CD14-positive monocyte (primary cell): Measurements from ENCODE around the gene DTD1. TPM values are rescaled to one million over a fixed set of nuclear protein-coding genes. Genes with fewer than 3 reads are reported as not detected.

Experiments used
- DNase-seq, 3 donors: peaks; one replicate each; pipeline ENCODE4 v3.0.0-alpha.2; 2011 to 2022
- H2AFZ ChIP-seq: 2 replicates; pipeline ENCODE4 v1.6.0; 2012; ENCODE audit warnings: mild to moderate bottlenecking, low read depth, low read length, inconsistent platforms; ENCODE audit not compliant: insufficient read depth, poor library complexity, severe bottlenecking
- H3K27ac ChIP-seq, 2 donors: 1 replicate in 1 of 2; 2 replicates in 1 of 2; pipeline ENCODE4 v1.5.1; 2012 to 2013; ENCODE audit warnings: low read length in 2 of 2, control low read depth in 1 of 2, inconsistent platforms in 1 of 2, low read depth in 1 of 2, mild to moderate bottlenecking in 1 of 2
- H3K27me3 ChIP-seq, 2 donors: one replicate each; pipeline versions ENCODE4 v1.6.0 to v1.6.1; 2011 to 2013; ENCODE audit warnings: low read length in 2 of 2; ENCODE audit not compliant: control insufficient read depth in 2 of 2, insufficient read depth in 2 of 2
- H3K36me3 ChIP-seq, 2 donors: replicated peaks in 1 of 2; 1 replicate in 1 of 2; 2 replicates in 1 of 2; pipeline versions ENCODE4 v1.5.1 to v1.6.1; 2012 to 2013; ENCODE audit warnings: low read length in 2 of 2, control low read depth in 1 of 2, inconsistent platforms in 1 of 2, mild to moderate bottlenecking in 1 of 2; ENCODE audit not compliant: insufficient read depth in 2 of 2, control insufficient read depth in 1 of 2
- H3K4me1 ChIP-seq, 2 donors: 1 replicate in 1 of 2; 2 replicates in 1 of 2; pipeline versions ENCODE4 v1.5.1 to v1.6.1; 2012 to 2013; ENCODE audit warnings: low read length in 2 of 2, control low read depth in 1 of 2, inconsistent platforms in 1 of 2, mild to moderate bottlenecking in 1 of 2, moderate library complexity in 1 of 2; ENCODE audit not compliant: insufficient read depth in 2 of 2, control insufficient read depth in 1 of 2
- H3K4me2 ChIP-seq: replicated peaks from 2 replicates; pipeline ENCODE3; 2012; ENCODE audit warnings: low read length, moderate library complexity, mild to moderate bottlenecking; ENCODE audit not compliant: poor library complexity, severe bottlenecking; ENCODE audit errors: extremely low read depth
- H3K4me3 ChIP-seq, 3 experiments: fragments of 200-600 bp in 1 of 3; sonication (generic) in 1 of 3; replicated peaks in 1 of 3; 1 replicate in 2 of 3; 2 replicates in 1 of 3; pipeline ENCODE4 v1.5.1; 2011 to 2013; ENCODE audit warnings: low read length in 3 of 3, mild to moderate bottlenecking in 3 of 3, control low read depth in 2 of 3, low read depth in 2 of 3, inconsistent platforms in 1 of 3, moderate library complexity in 1 of 3
- H3K79me2 ChIP-seq: 2 replicates; pipeline ENCODE4 v1.6.0; 2012; ENCODE audit warnings: mild to moderate bottlenecking, control low read depth, inconsistent platforms, low read length, moderate library complexity; ENCODE audit not compliant: insufficient read depth
- H3K9ac ChIP-seq: 2 replicates; pipeline ENCODE4 v1.6.0; 2017; ENCODE audit warnings: low read length, mild to moderate bottlenecking; ENCODE audit not compliant: insufficient read depth, poor library complexity, severe bottlenecking
- H3K9me3 ChIP-seq, 2 donors: replicated peaks in 1 of 2; 1 replicate in 1 of 2; 2 replicates in 1 of 2; pipeline versions ENCODE4 v1.5.1 to v1.6.1; 2012 to 2013; ENCODE audit warnings: low read length in 2 of 2, control low read depth in 1 of 2; ENCODE audit not compliant: control insufficient read depth in 1 of 2, insufficient read depth in 1 of 2
- H4K20me1 ChIP-seq: 2 replicates; pipeline ENCODE4 v1.6.0; 2012; ENCODE audit warnings: mild to moderate bottlenecking, low read length, control low read depth, moderate library complexity; ENCODE audit not compliant: insufficient read depth
- H3K27ac Mint-ChIP-seq, 7 donors: one replicate each; pipeline ENCODE4 v1.8.0; 2020; ENCODE audit warnings: mild to moderate bottlenecking in 7 of 7, mixed read lengths in 7 of 7, moderate library complexity in 6 of 7, inconsistent platforms in 2 of 7
- H3K27me3 Mint-ChIP-seq, 3 donors: one replicate each; pipeline ENCODE4 v1.8.0; 2021 to 2022; ENCODE audit warnings: low read depth in 3 of 3, mild to moderate bottlenecking in 3 of 3, mixed read lengths in 3 of 3, moderate library complexity in 3 of 3, inconsistent platforms in 1 of 3
- H3K36me3 Mint-ChIP-seq, 2 donors: one replicate each; pipeline ENCODE4 v1.8.0; 2020; ENCODE audit warnings: mixed read lengths in 2 of 2, inconsistent platforms in 1 of 2, mild to moderate bottlenecking in 1 of 2
- H3K4me1 Mint-ChIP-seq: one replicate; pipeline ENCODE4 v1.8.0; 2020; ENCODE audit warnings: mild to moderate bottlenecking, mixed read lengths
- H3K4me3 Mint-ChIP-seq, 2 donors: one replicate each; pipeline ENCODE4 v1.8.0; 2020; ENCODE audit warnings: mild to moderate bottlenecking in 2 of 2, mixed read lengths in 2 of 2, moderate library complexity in 1 of 2
- H3K9me3 Mint-ChIP-seq, 7 donors: one replicate each; pipeline ENCODE4 v1.8.0; 2020 to 2022; ENCODE audit warnings: mixed read lengths in 7 of 7, mild to moderate bottlenecking in 6 of 7, moderate library complexity in 6 of 7, inconsistent platforms in 2 of 7
- CTCF ChIP-seq: fragments of 200-600 bp; IDR thresholded peaks from one replicate; pipeline ENCODE4 v1.8.0; 2022; ENCODE audit warnings: antibody characterized with exemption, mild to moderate bottlenecking
- WGBS: methylation state at CpG from one replicate; pipeline ENCODE4 v1.1.5; 2013; ENCODE audit warnings: missing lambda C conversion rate; ENCODE audit not compliant: insufficient coverage; 5-methylcytosine and 5-hydroxymethylcytosine counted together
- intact Hi-C, 2 donors: fragments of 100-400 bp; cut with micrococcal nuclease; formaldehyde crosslinking; loops; one replicate each; pipeline versions ENCODE4 v1.15.0 to v1.15.1; 2023
- polyA plus RNA-seq, 3 donors: library from polyadenylated mRNA; depleted of rRNA in 1 of 3; unstranded in 2 of 3; stranded (reverse) in 1 of 3; fragments of 300-500 nt in 2 of 3; fragments of >200 nt in 1 of 3; fragmentation: Illumina TruSeq in 2 of 3; gene quantifications; 1 replicate in 2 of 3; 2 replicates in 1 of 3; pipeline ENCODE4 v1.2.3, GENCODE V29; 2012 to 2021

The DTD1 gene
- polyA plus RNA-seq, 3 donors: 18.8 to 33.6 (median 26.3) TPM

GRCh38 chr20:18750735-18751134, 162.9 kb downstream of the DTD1 start:
- Histone ChIP-seq H3K27me3 (no peaks in the 10 kb centered on the region), H2AFZ (no peak overlapping the region), H3K4me1 (no peaks in the 10 kb centered on the region), H3K4me3 (no peak overlapping the region), H3K9me3 (no peaks in the 10 kb centered on the region), H3K4me2 (no peak overlapping the region), H3K36me3 (no peaks in the 10 kb centered on the region), H4K20me1 (no peaks in the 10 kb centered on the region), H3K9ac (no peak overlapping the region), H3K79me2 (no peaks in the 10 kb centered on the region), H3K27ac (no peak overlapping the region)
- H3K9me3 Mint-ChIP-seq: peaks cover 0 to under 1% (median 0%) of the 10 kb centered on the region in 7 donors
- H3K4me3 Mint-ChIP-seq: no peak overlapping the region
- WGBS: no CpG with 5 or more reads among the region's 1 CpG
- intact Hi-C loops: no loop called here
- H3K27ac Mint-ChIP-seq: peak overlapping the region in 1 of 7 donors; percentile 18
- no peak for TF ChIP-seq CTCF
- peaks cover 0 to 5% of the 10 kb centered on the region in 2 donors for H3K36me3 Mint-ChIP-seq
- peaks cover 3% of the 10 kb centered on the region for H3K4me1 Mint-ChIP-seq
- DNase-seq: no peak
- H3K27me3 Mint-ChIP-seq: peaks cover 0 to 5% (median 0%) of the 10 kb centered on the region in 3 donors

GRCh38 chr20:18754030-18754652, 166.3 kb downstream of the DTD1 start:
- no peaks in the 10 kb centered on the region for H3K79me2 ChIP-seq
- no peak overlapping the region for H3K4me2 ChIP-seq
- no peak overlapping the region for H3K4me3 Mint-ChIP-seq
- H3K27me3 Mint-ChIP-seq: peaks cover 0 to 5% (median 0%) of the 10 kb centered on the region in 3 donors
- H2AFZ ChIP-seq: no peak overlapping the region
- DNase-seq: no peak
- H3K9me3 Mint-ChIP-seq: peaks cover under 1 to 11% (median 3%) of the 10 kb centered on the region in 7 donors
- H3K36me3 Mint-ChIP-seq: no peaks in the 10 kb centered on the region
- no peaks in the 10 kb centered on the region for H3K36me3 ChIP-seq
- no peak overlapping the region for H3K27ac Mint-ChIP-seq
- no peaks in the 10 kb centered on the region for H3K27me3 ChIP-seq
- intact Hi-C loops: no loop called here
- H3K4me1 ChIP-seq: no peaks in the 10 kb centered on the region
- 20% methylated on average over 5 of the region's 5 CpGs for WGBS
- peaks cover 3% of the 10 kb centered on the region for H3K4me1 Mint-ChIP-seq
- H3K9ac ChIP-seq: no peak overlapping the region
- H3K4me3 ChIP-seq: no peak overlapping the region
- H4K20me1 ChIP-seq: no peaks in the 10 kb centered on the region
- no peak for TF ChIP-seq CTCF
- no peaks in the 10 kb centered on the region for H3K9me3 ChIP-seq
- H3K27ac ChIP-seq: no peak overlapping the region
